ENCODE measurements around the gene NTNG1. TPM values are rescaled to one million over a fixed set of nuclear protein-coding genes. Genes with fewer than 3 reads are reported as not detected.

NTNG1 gene
- total RNA-seq, 6 experiments from 2014 or later: not detected

DNA sequence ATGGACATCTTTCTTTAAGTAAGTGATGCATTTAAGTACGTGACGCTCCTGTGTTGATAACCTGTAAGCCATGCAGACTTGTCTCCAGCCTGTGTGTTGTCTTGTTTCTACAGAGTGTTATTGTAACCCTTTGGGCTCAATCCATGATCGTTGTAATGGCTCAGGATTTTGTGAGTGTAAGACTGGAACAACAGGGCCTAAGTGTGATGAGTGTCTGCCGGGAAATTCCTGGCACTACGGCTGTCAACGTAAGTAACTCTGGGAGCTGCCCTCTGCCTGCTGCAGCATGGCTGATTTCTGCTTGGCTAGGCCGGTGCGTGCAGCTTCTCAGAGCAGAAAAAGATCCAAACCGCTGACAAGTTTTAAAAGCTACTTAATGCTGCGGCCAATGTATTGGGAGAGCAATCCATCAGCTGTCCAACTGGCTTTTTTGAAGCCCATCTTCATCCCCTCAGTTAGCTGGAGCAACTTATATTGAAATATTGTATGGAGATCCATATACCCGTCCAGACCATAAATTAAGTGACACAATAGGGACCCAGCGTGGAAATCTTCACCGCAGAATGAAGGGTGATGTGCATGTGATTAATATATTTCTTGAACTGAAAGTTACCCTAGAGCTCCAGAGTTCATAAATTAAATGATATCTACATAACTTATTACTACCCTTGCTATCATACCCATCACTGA is 295.9 kb downstream of the NTNG1 start:
- Histone ChIP-seq H3K36me3 (no peaks in the 10 kb centered on the region), H3K27me3 (no peaks in the 10 kb centered on the region), H3K4me1 (no peaks in the 10 kb centered on the region), H3K4me3 (no peak overlapping the region), H3K27ac (no peak overlapping the region), H3K9me3 (no peaks in the 10 kb centered on the region)
- DNase-seq: no peak
- TF ChIP-seq, protein P1, sequence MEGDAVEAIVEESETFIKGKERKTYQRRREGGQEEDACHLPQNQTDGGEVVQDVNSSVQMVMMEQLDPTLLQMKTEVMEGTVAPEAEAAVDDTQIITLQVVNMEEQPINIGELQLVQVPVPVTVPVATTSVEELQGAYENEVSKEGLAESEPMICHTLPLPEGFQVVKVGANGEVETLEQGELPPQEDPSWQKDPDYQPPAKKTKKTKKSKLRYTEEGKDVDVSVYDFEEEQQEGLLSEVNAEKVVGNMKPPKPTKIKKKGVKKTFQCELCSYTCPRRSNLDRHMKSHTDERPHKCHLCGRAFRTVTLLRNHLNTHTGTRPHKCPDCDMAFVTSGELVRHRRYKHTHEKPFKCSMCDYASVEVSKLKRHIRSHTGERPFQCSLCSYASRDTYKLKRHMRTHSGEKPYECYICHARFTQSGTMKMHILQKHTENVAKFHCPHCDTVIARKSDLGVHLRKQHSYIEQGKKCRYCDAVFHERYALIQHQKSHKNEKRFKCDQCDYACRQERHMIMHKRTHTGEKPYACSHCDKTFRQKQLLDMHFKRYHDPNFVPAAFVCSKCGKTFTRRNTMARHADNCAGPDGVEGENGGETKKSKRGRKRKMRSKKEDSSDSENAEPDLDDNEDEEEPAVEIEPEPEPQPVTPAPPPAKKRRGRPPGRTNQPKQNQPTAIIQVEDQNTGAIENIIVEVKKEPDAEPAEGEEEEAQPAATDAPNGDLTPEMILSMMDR (IDR thresholded peaks at IDR 0.05): no peak
- no peak for TF ChIP-seq POLR2A (IDR thresholded peaks at IDR 0.05)
- intact Hi-C loops (cut with DNase I): no loop called here
- no peak for ATAC-seq
- 76% methylated on average over 8 of the region's 13 CpGs for WGBS (ENCODE audit: insufficient coverage, low coverage, low lambda C conversion rate, missing lambda C conversion rate)

DNA sequence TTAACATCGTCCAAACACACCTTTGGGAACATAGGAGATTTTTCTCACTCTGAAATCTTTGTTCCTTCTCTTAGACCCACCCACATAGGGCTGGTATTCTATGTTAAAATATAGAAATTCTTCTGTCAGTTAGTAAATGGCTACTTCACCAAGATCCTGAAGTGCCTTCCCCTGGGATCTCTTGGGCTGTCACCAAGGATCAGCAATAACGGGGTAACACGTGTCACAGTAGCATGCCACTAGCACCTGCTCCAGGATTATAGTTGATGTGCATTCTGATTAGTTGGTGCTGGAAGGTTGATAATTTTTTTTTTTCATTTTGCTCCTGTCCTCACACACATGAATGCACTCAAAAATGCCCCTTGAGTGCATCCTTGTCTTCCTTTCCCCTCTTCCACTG is 298.7 kb downstream of the NTNG1 start:
- no peak for TF ChIP-seq POLR2A (IDR thresholded peaks at IDR 0.05)
- TF ChIP-seq, protein P1 (IDR thresholded peaks at IDR 0.05): no peak
- ATAC-seq: no peak
- intact Hi-C loops (cut with DNase I): no loop called here
- no peaks in the 10 kb centered on the region for H3K9me3 ChIP-seq
- H3K27ac ChIP-seq: no peak overlapping the region
- no peak for DNase-seq
- H3K27me3 ChIP-seq: no peaks in the 10 kb centered on the region
- H3K4me3 ChIP-seq: no peak overlapping the region
- 60% methylated on average over 3 of the region's 3 CpGs for WGBS (ENCODE audit: insufficient coverage, low coverage, low lambda C conversion rate, missing lambda C conversion rate)
- no peaks in the 10 kb centered on the region for H3K4me1 ChIP-seq
- H3K36me3 ChIP-seq: no peaks in the 10 kb centered on the region

DNA sequence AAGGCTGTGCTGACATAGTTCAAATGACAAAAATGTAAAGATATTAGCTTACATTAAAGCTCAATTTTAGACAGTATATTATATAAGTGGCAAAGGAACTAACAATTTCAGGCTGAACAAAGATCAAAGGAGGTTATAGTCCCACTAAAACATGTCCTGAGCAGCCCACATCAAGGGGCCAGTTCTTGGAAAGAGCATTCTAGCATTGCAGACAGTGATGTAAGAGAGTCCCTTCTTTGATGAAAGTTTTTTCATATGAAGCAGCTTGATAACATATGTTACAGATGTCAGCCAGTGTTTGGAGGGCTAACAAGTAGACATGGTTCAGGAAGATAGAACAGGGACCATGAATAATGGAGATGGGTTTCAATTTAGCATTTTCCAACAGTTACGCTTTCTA is 301.7 kb downstream of the NTNG1 start:
- ATAC-seq: no peak
- no peak for DNase-seq
- H3K4me1 ChIP-seq: no peaks in the 10 kb centered on the region
- no peak overlapping the region for H3K4me3 ChIP-seq
- intact Hi-C loops (cut with DNase I): no loop called here
- H3K27me3 ChIP-seq: no peaks in the 10 kb centered on the region
- no peaks in the 10 kb centered on the region for H3K36me3 ChIP-seq
- TF ChIP-seq POLR2A (IDR thresholded peaks at IDR 0.05): no peak
- TF ChIP-seq, protein P1 (IDR thresholded peaks at IDR 0.05): no peak
- H3K9me3 ChIP-seq: no peaks in the 10 kb centered on the region
- no peak overlapping the region for H3K27ac ChIP-seq
- no CpG with 5 or more reads among the region's 1 CpG for WGBS (ENCODE audit: insufficient coverage, low coverage, low lambda C conversion rate, missing lambda C conversion rate)

DNA sequence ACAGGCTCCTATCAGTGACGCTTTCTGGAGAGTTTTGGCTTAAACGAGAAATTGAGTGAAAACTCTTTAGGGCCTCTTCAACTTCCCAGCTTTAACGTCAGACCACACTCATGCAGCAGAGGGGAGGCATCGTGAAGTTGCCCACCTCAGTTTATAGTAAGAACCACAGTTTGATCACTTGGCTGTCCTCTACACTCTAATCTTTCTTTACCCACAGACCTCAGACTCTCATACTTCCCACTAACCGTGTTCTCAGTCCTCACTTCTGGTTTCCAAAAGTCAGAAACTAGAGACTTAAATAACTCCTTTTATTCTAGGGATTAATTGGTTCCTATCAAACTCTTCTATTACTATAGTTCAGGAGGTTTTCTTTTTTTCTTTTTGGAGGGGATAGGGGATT is 302.2 kb downstream of the NTNG1 start:
- TF ChIP-seq, protein P1 (IDR thresholded peaks at IDR 0.05): no peak
- no peak for TF ChIP-seq POLR2A (IDR thresholded peaks at IDR 0.05)
- 41% methylated on average over 5 of the region's 5 CpGs for WGBS (ENCODE audit: insufficient coverage, low coverage, low lambda C conversion rate, missing lambda C conversion rate)
- Histone ChIP-seq H3K27me3 (no peaks in the 10 kb centered on the region), H3K4me3 (no peak overlapping the region), H3K9me3 (no peaks in the 10 kb centered on the region), H3K27ac (no peak overlapping the region), H3K4me1 (no peaks in the 10 kb centered on the region), H3K36me3 (no peaks in the 10 kb centered on the region)
- intact Hi-C loops (cut with DNase I): no loop called here
- ATAC-seq (no peak), DNase-seq (no peak)

Data from right lobe of liver (tissue), 6 donors.